ENCODE data around the gene CD300LF.
A peak's percentile ranks its signal among the peaks of the same experiment; 100 is the strongest.

CD300LF gene

DNA sequence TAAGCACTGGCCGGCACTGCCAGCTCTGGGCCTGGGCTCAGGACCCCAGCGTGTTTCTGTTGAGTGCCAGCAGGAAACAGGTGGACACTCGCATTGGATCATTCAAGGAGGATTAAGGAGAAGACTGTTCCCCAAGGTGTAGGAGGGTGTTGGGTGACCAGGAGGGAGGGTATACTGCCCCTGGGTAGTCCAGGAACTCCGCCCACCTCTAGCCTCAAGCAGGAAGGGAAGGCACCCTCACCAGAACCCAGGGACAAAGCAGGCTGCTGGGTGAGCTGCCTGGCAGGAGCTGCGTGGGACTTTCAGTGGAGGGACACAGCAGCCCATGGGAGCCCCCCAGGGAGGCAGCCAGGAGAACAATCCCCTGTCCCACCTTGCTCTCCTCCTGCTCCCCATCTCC, 16.6 kb upstream of the CD300LF start:
- DNase-seq = no peak

DNA sequence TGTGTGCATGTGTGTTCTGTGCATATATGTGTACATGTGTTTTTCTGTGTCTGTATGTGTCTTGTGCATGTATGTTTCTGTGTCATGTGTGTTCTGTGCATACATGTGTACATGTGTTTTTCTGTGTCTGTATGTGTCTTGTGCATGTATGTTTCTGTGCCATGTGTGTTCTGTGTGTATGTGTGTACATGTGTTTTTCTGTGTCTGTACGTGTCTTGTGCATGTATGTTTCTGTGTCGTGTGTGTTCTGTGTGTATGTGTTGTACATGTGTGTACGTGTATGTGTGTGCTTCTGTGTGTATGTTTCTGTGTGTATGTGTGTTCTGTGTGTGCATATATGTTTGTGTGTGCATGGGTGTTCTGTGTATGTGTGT, 16.0 kb upstream of the CD300LF start:
- DNase-seq = no peak

DNA sequence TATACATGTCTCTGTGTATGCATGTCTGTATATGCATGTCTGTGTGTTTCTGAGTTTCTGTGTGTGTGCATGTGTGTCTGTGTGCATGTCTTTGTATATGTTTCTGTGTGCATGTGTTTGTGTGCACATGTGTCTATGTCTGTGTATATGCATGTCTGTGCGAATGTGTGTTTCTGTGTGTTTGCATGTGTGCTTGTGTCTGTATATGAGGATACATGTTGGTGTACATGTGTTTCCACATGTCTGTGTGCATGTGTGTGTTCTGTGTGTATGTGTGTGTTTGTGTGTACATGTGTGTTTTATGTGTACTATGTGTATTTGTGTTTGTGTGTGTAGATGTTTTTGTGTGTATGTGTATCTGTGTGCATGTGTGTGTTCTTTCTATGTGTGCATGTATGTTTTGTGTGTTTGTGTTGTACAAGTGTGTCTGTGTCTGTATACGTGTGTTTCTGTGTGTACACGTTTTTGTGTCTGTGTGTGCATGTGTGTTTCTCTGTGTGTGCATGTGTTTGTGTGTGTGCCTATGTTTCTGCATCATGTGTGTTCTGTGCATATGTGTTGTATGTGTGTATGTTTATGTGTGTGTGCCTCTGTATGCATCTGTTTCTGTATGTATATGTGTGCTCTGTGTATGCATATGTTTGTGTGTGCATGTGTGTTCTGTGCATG, 15.4 kb upstream of the CD300LF start:
- no peak for DNase-seq

DNA sequence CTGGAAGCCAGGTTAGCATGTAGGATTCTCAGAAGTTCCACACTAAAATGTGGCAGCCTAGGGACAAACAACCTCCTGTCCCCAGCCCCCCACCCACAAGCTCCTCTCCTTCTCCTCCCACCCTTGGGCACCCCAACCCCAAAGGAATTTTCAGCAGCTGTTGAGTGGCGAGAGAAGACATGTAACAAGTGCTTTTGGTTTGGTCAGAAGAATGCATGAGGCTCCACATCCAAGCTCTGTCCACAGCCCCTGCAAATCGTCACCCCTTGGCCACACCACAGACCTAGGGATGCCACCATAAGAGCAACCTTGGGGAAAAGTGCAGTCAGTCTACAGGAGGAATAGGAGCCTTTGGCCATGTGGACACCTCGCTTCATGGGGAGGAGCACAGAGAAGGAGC, 12.4 kb upstream of the CD300LF start:
- DNase-seq = no peak

DNA sequence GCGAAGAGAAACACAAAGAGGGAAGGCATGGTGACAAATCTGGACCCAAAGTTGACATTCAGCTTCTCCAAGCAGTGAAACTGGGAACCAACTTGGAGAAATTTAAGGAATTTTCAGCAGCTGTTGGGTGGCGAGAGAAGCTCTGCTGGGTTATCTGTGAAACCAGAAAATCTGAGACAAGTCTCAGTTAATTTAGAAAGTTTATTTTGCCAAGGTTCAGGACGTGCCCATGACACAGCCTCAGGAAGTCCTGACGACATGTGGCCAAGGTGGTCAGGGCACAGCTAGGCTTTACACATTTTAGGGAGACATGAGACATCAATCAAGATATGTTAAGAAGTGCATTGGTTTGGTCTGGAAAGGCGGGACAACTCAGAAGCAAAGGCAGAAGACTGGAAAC, 11.2 kb upstream of the CD300LF start:
- DNase-seq = no peak

DNA sequence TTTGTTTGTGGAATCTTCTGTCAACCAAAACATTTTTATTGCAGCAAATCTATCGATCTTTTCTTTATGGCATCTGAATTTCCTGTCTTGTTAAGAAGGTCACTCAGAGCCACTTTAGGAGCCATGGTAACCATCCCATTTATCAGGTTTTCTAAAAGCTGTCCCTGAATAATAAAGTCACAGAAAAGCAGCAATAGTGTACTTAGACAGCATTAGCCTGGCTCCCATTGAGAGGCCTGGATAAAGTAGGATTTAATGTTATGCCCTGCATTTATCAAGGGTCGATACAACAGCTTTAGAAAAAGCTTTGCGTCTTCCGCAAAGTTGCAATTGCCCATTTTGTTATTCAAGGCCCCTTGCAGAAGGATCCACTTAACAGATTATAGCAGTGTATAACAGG, 10.1 kb upstream of the CD300LF start:
- no peak for DNase-seq

DNA sequence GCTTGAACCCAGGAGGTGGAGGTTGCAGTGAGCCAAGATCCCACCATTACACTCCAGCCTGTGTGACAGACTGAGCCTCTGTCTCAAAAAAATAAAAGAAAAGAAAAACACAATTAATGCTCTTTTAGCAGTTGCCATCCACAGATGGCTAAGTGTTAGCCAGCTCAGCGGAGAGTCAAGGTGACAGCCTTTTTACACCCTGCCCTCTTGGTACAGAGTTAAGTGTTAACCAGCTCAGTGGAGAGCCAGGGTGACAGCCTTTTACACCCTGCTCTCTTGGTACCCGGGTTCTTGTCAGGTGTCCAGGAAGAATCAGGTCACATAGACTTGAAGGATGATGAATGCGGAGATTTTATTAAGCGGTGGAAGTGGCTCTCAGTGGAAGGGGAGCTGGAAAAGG, 7.8 kb upstream of the CD300LF start:
- DNase-seq = no peak

DNA sequence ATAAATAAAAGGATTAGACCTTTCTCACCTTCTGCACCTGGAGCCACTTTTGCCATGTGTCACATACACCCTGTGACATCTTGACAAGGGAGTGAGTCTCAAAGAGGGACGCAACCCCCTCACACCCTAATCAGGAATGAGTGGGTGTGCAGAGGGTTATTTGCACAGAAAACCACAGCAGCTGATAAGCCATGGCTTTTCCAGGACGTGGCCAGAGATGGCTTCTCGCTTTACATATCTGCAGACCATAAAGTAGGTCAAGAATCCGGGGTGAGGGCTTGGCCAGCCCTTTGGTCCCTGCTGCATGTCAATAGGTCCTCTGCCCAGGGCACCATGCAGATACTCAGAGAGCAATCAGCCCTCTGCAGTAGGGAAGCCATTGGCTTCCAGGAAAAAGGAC, 2.4 kb upstream of the CD300LF start:
- no peak for DNase-seq

DNA sequence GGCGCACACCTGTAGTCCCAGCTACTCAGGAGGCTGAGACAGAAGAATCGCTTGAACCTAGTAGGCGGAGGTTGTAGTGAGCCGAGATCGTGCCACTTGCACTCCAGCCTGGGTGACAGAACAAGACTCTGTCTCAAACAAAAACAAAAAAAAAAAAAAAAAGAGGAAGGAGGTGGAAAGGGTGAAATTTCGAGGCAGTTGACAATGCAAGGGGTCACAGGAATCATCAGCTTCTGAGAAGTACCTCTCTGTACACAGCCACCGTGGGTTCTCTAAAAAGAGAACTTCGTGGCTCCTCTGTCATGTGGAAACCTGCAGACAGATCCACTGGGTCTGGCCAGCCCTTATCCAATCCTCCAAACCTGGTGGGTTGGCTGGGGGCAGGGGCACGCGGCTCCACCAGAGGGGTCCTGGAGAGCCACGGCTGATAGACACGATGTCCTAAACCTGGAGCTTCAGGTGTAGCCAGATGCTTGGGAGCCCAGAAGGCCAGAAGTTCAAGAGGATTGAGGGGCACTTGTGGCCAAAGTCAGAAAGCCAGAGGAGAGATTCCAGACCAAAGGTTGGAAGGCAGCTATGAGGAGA, 540 bp upstream of the CD300LF start:
- DNase-seq = no peak

DNA sequence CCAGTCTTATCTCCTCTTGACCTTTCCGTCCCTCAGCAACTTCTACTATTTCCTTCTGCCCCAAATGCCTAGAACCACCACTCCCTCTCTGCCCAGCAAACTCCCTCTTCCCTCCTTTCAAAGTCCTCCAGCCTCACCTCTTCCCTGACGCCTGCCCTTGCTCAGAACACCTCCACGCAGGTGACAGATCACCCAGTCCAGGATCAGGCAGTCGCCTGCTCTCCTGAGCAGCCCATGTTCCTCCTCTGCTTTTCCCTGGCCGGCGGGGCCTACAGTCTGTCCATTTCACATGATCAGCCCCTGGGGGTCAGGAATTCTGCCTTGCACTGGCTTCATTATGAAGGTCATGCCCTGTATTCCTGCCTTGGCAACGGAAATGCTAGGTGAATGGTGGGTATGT, 422 bp downstream of the CD300LF start:
- DNase-seq = no peak

DNA sequence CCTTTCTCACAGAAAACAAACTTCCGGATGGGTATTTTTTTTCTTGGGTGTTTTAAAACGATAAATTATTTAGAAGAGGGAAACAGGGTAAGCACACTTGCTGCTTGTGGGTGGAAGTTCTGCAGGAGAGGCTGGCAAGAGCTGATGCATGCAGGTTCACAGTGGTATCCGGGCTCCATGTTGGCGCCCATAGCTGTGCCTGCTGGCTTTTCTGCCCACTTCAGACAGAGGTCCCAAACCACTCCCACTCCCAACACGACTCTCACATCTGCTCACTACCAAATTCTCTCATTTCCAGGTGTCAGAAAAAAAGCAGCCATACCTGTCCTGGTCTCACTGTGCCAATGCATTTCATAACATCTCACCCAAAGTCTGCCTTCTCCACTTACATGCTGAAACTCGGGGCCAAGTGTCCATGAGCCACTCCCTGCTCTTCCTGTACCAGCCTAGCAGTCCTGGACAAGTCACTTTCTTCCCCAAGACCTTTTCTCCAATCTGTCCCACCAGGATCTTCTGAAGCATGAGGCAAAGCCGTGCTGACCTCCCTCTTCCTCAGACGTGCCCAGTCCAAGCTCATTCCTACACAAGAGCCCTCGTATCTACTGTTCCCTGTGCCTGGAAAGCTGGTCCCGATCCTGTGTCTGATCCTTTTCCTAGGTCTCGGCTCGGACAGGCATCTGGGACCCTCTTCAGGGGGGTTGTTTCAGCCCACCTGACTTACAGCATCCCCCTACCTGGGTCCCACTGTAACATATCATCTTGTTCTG, 1.5 kb downstream of the CD300LF start:
- no peak for DNase-seq

DNA sequence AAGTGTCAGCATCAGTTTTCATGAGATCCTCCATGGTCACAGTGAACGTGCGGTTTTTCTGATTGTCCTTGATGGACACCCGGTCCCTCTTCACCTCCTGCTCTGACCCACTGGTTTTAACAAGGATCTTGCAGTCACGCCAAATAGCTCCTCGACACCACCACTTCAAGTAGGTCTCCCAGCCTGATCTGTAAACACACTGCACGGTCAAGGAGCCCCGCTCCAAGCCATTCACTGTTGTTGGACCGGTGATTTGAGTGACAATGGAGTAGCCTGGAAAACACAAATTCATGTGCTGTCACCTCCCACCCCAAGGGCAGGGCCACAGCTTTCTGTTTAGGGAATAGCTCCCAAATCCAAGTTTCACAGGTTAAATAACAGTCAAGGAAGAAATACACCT, 8.2 kb downstream of the CD300LF start:
- no peak for DNase-seq

DNA sequence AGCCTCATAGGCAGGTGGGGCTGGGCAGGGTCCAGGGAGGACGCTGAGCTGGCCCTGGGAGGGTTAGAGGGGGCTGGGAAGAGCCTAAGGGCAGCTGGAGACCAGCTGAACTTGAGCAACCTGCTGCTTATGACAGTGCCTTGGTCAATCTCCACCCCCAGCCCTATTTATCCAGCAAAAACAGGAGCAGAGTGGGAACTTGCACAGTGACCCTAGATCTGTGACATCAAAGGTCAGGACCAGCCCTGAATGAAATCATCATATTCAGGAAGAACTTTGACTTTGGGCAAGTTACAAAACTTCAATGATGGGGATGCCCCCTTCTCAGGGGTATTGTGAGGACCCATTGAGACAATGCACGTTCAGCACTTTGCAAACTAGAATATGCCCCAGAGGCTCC, 9.4 kb downstream of the CD300LF start:
- no peak for DNase-seq

DNA sequence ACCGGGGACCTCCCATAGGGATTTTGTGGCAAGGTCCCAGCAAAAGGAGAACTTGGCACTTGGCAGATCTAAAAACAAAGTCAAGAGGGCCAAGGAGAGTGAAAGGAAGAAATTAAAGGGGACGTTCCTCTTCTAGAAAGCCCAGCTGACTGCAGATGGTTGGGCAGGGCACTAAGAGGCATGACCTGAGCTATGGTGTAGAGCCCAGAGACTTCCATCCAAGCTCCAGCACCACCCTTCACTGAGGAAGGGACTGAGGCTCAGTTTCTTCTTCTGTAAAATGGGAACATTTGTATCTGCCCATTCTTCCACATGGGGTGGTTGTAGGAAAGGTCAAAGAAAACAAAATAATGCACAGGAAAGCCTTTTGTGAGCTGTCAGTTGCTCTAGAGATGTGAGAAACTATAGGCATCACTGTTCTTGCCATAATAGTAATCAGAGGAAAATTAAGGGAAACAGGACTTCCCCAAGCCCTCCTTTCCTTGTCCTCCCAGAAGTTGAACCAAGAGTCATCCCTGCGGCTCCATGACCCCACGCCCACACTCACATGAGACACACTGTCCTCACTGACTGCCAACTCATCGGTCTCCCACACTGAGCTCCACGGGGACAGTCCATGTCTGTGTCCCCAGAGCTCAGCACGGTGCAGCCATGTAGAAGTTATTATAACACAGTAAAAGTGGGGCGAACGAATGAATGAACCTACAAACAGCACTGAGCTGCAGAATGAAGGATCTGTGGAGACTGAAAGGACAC, 10.4 kb downstream of the CD300LF start:
- no peak for DNase-seq

DNA sequence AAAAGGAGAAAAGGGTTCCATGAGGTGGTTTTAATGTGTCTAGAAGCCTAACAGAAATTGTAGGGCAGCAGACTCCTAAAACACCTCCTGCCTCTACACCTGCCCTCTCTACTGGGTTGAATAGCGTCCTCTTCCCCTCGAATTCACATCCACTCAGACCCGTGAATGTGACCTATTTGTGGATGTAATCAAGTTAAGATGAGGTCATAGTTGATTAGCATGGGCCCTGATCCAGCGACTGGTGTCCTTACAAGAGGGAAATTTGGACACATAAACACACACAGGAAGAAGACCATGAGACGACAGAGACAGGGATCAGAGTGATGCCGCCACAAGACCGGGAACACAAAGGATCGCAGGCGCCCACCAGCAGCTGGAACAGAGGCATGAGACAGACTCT, 13.5 kb downstream of the CD300LF start:
- no peak for DNase-seq

DNA sequence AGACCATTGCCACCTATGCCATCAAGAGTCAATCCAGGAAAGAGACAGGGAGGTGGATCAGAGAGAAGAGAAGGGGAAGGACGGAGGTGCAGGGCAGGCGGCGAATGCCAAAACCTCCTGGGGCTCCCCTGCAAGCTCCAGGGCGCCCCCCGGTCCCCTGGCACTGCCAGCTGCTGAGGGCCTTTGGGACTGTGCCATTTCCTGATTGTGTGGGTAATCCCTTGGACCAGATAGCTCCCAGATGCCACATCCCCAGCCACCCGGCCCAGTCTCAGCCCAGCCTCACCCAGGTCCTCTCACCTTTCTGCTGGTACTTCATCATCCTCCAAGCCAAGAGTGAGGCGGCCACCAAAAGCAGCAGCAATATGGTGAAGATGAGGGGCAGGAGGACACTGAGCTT, 14.7 kb downstream of the CD300LF start:
- DNase-seq = no peak

DNA sequence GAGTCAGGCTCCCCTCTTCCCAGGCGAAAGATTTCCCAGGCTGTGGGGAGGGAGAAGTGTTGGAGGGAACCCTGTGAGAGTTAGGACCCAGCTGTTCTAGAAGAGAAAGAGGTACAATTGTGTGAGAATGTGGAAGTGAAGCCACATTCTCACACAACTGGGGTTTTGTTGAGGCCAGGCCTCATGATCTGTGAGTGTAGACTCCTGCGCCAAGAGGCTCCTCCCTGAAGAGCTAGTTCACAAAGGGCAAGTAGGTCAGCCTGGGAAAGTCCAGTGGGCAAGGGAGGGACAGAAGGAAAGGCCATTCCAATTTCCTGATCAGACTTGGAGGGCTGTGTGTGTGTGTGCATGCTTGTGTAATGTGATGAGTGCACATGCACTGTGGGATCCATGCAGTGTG, 15.2 kb downstream of the CD300LF start:
- DNase-seq = no peak

DNA sequence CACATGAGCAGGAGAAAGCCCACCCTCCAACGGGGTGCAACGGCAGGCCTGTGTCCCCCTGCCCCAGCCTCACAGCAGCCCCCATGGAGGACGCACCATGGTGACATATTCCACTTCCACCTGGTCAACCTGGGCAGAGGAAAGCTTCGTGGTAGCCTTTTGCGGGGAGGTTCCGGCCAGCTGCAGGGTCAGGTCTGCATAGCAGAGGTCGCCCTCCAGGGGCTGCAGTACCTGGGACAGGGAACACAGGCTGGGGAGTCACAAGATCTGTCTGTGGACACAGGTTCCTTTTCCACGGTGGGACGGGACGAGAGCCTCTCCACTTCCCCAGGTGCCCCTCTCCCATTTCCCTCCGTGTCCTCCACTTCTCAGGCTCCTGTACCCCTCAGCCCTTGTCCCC, 17.1 kb downstream of the CD300LF start:
- DNase-seq = no peak

DNA sequence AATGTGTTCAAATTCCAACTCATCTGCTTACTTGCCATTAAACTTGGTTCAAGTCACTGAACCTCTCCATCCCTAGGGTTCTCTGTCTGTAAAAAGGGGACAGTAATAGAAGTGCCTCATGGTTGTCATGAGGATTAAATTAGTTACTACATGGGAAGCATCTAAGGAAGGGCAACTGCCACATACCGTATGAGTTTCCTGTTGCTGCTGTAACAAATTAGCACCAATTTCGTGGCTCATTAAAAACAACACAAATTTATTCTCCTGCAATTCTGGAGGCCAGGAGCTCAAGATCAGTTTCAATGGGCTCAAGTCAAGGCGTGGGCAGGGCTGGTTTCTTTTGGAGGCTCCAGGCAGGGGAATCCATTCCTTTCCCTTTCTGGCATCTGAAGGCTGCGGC, 18.6 kb downstream of the CD300LF start:
- DNase-seq = no peak

DNA sequence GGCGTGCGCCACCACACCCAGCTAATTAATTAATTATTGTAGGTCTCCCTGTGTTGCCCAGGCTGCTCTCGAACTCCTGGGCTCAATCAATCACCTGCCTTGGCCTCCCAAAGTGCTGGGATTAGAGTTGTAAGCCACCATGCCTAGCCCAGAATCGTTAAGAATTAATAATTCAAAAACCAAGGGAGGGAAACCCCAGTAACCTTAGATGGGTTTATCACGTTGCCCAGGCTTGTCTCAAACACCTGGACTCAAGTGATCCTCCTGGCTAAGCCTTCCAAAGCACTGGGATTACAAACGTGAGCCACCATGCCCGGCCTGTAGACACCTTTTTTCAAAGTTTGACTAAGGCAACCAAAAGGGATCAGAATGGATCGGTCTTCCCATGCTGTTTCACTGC, 21.6 kb downstream of the CD300LF start:
- peak; percentile 67 for DNase-seq

DNA sequence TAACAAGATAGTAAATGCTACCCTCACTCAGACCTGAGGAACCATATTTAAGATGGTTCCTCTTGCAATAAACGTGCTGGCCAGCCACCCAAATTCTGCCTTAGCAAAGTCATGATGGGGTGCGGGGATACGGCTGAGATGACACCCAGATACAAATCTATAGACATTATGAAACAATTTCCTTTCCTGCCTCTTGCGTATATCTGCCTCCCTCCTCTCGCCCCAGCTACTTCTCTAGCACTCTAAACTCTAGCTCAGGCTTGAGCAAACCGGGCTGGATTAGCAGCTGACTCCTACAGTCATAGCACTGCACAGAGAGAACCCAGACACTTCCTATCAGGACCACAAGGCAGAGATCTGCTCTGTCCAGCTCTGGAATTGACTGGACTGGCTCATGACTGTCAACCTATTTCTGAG, 22.3 kb downstream of the CD300LF start:
- DNase-seq = no peak

DNA sequence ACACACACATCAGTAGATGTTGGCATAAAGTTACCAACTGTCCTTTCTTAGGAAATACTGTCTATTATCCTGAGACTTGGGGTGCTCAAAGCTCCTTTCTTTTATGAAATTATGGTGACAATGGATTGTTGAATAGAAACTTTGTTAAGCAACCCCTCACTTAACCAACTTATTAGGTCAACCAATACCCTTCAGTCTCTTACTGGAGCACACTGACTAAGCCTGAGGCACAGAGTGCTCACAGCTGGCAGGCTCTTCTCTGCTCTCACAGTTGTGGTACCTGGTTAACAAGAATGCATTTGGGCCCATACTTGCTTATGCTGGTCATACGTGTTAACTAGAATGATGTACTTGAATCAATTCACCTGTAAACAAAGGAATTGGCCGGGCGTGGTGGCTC, 24.8 kb downstream of the CD300LF start:
- no peak for DNase-seq

DNA sequence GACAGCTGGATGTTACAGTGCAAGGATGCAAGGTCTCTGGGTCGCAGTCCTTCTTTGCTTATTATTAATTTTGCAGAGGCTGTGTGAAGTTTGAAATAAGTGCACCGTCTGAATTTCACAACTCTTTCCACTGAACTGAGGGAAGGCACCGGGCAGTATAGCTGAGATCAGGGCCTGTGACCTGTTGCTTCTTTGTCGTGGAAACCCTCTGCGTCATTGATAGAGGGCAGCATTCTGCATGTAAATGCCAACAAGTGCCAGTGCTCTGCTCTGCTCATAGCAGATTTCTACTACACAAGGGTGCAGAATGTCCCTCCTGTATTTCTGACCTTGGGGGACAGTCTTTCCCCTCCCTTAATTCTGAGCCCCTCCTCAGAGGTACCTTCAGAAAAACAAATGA, 26.0 kb downstream of the CD300LF start:
- no peak for DNase-seq

Data from NCI-H2171 treated with DMSO at 0.1 percent for 48 hours (cell line).